Mucosa of gallbladder (tissue), 1 donor: ENCODE results near the gene PSD4. TPM values are rescaled to one million over a fixed set of nuclear protein-coding genes. Genes with fewer than 3 reads are reported as not detected.
A peak's percentile ranks its signal among the peaks of the same experiment; 100 is the strongest.

Experiments used
- DNase-seq: peaks from one replicate; pipeline ENCODE4 v3.0.0-alpha.2; 2020; ENCODE audit warnings: low spot score
- total RNA-seq: library from RNA; stranded (reverse); gene quantifications from one replicate; pipeline ENCODE4 v1.2.1, GENCODE V29; 2021
- donor health status: DM: no; HTN: no; CAD: no.

The PSD4 gene
- total RNA-seq, 1 donor from 2014 or later, result 70.3 TPM

DNA sequence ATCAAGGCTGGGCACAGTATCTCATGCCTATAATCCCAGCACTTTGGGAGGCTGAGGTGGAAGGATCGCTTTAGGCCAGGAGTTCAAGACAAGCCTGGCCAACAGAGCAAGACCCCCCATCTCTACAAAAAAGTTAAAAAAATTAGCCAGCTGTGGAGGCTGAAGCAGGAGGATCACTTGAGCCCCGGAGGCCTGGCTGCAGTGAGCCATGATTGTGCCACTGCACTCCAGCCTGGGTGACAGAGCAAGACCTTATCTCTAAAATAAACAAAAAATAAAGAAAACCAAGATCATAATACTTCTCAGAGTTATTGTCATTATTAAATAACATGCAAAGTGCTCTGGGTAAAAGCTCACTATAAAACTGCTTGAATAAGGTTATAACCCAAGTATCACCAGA lies 31.5 kb upstream of the PSD4 start:
- DNase-seq, result no peak

DNA sequence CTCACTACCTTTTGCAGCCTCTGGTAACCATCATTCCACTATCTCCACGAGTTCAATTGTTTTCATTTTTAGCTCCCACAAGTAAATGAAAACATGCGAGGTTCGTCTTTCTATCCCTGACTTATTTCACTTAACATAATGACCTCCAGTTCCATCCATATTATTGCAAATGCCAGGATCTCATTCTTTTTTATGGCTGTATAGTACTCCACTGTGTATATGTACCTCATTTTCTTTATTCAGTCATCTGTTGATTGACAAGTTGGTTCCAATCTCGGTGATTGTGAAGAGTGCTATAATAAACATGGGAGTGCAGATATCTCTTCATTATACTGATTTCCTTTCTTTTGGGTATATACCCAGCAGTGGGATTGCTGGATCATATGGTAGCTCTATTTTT lies 29.5 kb upstream of the PSD4 start:
- no peak for DNase-seq

DNA sequence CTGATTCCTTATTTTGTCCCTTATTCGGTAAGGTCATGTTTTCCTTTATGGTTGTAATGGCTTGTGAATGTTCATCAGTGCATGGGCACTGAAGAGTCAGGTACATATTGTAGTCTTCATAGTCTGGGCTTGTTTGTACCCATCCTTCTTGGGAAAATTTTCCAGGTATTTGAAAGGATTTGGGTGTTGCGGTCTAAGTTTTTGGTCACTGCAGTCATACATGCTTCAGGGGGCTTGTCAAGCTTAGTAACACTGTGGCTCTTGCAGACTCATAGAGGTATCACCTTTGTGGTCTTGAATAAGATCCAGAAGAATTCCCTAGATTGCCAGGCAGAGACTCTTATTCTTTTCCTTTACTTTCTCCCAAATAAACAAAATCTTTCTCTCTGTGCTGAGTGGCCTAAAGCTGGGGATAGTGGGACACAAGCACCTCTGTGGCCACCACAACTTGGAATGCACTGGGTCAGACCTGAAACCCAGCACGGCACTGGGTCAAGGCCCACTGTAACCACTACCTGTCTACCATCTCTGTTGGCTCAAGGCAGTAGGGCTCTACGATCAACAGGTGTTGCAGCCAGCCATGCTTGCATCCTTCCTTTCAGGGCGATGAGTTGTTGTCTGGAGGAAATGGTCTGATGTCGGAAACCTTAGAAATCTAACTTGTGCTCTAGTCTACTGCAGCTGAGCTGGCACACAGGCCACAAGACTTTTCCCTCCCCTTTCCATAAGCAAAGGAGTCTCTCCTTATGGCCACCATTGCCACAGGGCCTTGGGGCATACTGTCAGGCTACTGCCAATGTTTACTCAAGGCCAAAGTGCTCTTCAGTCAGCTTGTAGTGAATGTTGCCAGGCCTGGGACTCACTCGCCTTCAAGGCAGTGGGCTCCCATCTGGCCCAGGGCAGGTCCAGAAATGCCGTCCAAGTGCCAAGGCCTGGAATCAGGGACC lies 24.9 kb upstream of the PSD4 start:
- DNase-seq, result no peak

DNA sequence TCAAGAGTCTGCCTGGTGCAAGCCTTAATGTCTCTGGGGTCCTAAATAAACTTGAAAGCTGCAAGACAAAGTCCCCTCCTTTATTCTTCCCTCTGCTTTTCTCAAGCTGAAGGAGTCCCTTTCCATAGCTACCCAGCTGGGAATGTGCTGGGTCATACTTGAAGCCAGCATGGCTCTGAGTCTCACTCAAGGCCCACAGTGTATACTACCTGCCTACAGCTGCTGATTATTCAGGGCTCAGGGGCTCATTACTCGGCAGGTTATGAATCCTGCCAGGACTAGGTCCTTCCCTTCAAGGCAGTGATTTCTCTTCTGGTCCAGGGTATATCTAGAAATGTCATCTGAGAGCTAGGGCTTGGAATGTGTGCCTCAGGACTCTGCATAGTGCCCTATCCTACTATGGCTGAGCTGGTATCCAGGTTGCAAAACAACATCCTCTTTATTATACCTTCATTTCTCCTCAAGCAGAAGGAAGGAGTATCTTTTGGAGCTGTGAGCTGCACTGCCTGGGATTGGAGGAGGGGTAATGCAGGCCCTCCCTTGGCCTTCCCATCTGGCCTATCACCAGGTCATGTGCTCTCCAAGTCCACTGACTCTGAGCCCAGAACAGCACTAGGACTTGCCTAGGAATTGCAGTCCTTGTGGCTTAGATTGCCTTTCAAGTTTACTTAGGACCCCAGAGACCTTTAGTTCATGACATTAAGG lies 24.1 kb upstream of the PSD4 start:
- no peak for DNase-seq

DNA sequence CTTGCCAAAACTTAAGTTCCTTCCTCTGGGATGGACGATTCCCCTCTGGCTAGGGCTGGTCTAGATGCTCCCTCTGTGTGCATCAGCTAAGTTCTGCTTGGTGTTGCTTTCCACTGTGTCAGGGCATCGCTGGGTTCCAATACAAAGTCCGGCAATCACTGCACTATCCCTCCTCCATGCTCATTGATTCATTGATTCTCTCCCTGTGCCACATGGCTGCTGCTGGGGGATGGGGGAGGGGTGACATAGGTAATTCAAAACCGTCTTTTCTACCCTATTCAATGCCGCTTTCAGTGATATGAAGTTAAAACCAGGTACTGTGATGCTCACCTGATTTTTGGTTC lies 23.5 kb upstream of the PSD4 start:
- no peak for DNase-seq

DNA sequence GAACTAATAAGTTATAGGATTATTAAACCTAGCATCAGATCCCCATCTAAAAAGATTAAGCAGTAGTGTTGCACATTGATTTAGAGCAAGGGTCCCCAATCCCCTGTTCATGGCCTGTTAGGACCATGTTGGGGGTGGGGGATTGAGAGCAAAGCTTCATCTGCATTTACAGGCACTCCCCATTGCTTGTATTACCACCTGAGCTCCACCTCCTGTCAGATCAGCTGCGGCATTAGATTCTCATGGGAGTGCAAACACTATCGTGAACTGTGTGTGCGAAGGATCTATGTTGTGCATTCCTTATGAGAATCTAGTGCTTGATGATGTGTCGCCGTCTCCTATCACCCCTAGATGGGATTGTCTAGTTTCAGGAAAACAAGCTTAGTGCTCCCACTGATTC lies 18.4 kb upstream of the PSD4 start:
- DNase-seq, result no peak

DNA sequence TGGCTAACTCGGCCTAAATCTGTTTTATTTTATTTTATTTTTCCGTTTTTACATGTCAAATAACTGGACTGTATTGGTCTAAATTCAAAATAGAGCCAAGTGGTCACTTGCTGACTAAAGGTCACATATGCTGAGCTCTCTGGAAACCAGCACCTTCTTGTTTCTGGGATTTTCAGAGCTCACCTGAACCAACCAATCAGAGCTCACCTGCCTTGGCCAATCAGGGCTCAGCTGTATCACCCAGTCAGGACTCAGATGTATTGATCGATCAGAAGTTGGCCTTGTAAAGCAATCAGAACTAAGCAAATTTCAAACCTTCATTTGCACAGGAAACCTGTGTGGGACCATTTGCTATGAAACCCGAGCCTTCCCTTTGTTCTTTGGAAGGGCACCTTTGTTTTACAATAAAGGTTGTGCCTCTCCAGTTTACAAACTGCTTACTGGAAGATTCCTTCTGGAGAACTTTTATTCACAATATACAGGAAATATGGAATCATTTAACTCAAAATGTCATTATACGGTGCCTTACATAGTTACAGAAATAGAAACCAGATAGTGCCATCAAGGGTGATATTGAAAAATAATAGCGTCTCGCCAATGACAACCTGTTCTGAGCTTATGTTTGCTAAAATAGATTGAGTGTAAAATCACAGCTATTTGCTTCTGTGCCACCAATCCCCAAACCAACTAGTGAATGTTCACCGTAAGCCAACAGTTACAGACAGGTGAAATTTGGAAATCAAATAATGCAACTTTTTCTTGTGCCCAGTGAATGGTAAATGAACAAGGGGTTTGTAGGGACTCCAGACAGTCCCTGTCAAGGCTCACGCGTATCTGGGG lies 17.3 kb upstream of the PSD4 start:
- peak; percentile 40 for DNase-seq

DNA sequence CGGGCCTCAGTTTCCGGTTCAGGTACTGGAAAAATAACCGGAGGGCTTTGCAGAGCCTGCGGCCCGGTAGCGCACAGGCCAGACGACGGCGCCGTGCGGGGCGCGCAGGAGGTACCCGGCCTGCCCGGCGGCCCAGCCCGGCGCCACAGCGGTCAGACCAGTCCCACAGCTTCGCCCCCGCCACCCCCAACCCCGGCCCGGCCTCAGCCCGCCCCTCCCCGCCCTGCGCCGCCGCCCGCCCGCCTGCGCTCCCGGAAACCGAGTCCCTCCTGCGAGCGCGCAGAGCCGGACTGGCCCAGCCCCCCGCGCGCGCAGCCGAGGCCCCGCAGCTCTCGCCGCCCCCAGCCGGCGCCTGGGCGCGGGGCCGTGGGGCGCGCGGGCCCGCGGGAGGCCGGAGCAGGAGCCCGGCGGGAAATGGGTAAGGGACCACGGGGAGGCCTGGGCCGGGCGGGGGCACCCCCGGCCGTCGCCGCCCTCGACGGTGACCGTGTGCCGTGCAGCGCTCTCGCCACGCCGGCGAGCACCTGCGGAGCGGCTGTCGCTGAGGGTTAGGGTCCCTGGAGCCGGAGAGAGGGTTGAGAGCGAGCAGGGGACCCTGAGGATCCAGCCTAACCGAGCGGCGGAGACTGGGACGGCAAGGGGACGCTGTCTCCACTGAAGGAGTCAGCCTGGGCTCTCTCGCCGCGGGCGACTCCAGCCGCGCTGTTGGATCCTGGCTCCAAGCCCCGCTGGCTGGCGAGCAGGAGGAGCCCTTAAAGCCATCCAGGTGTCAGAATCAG lies 16.5 kb upstream of the PSD4 start:
- DNase-seq, result peak; percentile 69

DNA sequence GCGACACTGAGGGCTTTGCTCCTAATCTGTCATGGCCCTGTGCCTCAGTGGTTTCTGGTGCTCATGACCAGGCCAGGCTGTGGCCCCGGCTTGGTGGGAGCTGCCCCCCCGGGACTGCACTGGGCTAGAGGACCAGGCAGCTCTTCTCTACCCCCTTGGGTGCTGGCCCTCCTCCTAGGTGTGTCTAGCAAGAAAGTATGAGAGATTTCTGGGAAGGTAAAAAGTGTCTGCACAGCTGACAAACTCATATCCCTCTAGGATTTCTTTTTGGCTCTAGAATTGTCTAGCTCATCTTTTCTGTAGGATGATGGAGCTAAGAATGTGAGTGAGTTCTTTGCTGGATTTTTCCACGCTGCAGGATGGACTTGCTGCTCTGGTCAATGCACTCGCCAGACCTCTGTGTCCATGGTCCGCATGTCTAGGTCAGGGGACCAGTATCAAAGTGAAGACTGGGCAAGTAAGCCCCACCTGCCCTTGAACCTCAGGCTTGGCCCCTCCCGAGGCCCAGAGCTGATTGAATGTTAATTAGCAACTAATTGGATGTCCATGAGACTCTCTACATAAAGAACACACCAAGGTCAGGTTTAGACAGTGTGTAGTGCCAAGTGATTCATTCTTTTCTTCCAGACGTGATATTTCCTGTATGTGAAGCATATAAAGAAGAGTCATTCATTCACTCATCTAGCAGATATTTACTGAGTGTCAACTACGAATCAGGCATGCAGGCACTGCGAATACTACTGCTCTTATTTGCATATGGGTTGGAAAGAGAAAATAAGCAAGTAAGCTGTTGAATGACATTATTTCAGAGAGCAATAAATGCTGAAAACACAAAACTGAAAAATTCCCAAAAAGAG lies 15.6 kb upstream of the PSD4 start:
- no peak for DNase-seq

DNA sequence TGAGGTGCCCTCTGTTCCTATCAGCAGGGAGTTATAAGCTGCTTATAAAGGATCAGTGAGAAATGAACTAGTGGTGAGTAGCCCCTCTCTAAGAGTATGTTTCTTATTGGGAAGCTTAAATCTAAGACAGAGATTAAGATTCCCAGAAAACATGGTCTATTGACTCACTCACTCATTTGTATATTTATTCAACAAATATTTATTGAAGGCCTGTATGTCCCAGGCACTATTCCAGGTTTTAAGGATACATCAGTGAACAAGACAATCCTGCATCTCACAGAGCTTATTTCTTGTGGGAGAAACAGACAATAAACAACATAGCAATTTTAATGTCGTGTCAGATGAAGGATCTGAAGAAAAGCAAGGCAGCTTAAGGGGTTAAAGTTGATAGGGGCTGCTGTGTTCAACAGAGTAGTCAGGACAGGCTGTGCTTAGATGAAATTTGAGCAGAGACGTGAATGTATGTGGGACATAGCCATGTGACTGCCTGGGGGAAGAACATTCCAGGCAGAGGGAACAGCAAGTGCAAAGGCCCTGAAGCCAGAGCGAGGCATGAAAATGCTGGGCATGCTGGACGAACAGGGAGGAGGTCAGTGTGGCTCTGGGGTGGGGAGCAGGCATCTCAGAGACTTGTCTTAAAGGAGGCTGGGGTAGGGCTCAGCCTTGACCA lies 14.8 kb upstream of the PSD4 start:
- DNase-seq, result no peak

DNA sequence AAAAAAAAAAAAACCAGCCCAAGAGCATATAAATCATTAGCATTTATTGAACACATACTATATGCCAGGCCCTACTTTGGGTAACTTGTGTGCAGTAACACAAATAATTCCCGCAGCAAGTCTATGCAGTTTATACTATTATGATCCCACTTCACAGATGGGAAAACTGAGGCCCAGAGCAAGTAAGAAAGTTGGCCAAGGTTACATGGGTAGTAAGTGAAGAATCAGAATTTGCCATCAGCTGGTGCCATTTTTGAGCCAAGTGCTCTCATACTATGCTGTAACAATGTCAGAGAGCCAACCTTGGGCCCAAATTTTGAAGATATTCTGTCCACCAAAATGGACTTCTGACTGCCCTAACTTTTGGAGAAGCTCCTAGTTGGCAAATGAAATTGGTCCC lies 13.5 kb upstream of the PSD4 start:
- DNase-seq, result no peak

DNA sequence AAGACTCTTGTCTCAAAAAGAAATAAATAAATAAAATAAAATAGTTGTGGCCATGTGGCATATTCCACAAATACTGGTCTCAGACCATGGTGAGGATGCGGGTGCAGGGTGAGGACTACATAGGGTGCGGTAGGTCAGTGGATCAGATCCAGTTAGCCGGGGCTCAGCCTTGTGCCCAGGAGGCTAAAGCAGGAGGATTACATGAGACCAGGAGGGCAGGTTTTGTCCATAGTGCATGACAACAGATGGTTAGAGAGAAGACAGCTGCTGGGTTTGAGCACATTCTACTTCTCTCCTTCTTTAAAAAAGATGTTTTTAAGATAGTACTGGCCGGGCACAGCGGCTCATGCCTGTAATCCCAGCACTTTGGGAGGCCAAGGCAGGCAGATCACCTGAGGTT lies 12.8 kb upstream of the PSD4 start:
- DNase-seq, result no peak

DNA sequence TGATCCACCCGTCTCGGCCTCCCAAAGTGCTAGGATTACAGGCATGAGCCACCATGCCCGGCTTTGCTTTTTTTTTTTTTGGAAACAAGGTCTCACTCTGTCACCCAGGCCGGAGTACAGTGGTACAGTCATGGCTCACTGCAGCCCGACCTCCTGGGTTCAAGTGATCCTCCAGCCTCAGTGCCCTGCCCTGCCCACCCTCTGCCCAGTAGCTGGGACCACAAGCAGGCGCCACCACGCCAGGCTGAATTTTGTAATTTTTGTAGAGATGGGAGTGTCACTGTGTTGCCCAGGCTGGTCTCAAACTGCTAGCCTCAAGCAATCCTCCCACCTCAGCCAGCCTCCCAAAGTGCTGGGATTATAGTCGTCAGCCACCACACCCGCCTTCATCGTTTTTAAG lies 11.6 kb upstream of the PSD4 start:
- DNase-seq, result no peak

DNA sequence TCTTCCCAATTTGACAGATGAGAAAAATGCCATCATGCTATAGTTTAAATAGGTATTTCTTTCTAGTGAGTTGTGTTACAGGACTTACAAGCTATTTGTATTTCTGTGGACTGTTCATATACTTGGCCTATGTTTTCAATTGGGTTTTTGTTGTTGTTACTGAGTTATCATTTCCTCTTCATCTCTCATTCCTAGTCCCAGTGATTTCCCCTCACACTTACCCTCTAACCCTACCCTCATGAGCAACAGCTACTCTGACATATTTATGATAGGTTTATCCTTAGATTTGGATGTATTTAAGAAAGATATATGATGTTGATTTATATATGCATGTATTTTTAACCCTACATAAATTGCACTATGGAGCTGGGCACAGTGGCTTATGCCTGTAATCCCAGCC lies 10.9 kb upstream of the PSD4 start:
- DNase-seq, result no peak

DNA sequence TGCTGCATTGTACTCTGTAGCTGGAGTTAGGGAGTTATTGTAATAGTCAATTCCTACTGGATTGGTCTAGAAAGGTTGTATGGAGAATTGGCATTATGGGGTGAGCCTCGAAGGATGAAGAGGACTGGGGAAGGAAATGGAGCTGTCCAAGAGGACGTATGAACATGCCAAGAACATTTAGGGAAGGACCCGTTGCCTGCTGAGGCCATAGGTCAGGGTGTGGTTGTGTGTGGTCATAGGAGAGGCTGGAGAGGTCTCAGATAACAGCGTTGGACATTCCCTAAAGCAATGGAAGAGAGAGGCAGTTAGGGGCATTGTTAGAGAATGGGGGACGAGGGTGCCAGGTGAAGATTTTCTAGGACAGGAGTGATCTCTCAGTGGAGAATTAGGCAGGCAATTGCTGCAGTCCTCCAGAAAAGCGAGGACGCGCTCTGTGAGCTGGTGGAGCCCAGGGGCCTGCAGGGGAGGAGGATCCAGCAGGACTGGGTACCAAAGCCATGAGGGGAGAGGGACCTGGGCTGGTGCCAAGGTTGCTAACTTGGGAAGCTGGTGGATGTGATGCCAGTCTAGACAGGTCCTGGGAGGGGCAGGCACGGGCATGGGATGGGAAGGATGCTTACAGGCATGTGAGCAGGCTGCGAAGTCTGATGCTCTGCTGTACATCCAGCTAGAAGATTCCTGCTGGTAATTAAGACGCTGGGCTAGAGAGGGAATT lies 9.4 kb upstream of the PSD4 start:
- no peak for DNase-seq

DNA sequence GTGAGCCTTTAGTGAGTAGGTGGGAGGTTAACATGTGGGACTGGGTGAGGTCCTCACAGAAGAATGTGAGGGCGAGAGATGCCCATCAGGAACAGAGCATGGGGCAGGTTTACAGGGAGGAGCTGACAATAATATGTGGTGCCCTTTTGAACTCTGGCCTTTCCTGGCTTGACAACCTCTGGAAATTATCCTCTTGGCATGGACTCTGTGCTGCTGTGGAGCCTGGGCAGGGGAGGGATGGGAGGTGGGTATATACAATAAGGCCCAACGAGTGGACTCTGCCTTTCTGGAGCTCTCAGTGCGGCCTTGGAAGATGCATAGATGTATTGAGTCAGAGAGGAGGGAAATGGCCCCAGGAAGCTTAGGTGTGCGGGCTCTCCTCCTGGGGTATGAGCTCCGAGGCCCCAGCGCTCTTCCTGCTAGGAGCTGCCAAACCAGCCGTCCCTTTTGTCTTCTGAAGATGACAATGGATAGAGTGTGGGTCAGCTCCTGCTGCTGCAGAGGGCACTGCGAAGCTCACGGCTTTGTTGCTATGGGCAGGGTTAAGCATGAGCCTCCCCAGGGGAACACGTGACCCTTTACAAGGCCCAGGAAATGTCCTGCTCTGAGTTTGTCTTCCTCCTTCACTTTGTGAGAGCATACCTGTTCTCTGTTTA lies 8.7 kb upstream of the PSD4 start:
- DNase-seq, result peak; percentile 9

DNA sequence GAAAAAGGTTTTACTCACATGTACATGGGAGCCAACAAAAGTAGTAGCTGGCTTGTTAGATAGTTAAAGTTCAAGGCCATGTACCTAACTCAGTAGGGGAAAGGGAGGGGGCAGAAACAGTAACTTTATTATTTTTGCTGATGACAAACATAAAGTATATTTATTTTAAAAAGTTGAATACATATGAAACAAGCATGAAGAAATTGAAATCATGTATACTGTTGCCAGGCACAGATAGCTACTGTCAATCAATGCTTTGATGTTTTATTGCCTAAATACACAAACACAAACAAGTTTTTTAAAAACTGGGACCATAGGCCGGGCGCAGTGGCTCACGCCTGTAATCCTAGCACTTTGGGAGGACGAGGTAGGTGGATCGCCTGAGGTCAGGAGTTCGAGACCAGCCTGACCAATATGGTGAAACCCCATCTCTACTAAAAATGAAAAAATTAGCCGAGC lies 7.6 kb upstream of the PSD4 start:
- DNase-seq, result peak; percentile 2

DNA sequence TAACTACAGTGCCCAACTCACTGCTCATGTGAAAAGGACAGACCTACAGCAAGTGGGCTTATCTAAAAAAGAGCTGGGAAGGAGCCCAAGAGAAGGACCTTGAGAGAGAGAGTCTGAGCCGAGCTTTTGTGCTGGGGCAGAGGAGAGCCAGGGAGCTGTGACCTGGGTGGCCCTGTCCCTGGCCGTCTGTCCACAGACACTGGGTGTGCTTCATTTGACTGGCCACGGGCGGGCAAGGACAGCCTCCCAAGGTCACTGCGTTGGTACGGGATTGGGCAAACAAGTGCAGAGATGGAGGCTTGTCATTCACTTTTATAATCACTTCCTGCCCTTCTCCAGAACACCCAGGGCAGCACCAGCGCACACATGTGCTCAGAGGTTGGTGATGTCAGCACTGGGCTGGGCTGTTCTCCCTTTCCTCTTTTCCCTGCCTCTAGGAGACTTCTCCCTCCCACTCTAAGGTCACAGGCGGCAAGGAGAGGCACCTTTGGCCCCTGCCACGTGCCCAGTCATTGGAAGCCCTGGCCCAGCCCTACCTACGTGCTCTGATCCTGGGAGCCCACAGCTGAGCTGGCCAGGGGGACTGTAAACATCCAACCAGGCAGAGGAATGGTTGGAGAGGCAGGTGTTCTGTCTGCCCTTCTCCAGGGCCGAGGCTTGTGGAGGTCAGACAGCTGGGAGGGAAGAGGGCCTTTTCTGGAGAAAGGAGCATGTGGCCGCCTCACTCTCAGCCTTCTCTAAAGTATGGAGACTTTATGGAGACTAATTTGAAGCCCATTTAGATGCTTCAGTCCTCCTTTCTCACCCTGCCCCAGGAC lies 6.4 kb upstream of the PSD4 start:
- DNase-seq, result peak; percentile 62
